GM12874 (cell line): Measurements from ENCODE around the gene RBM22.
A peak's percentile ranks its signal among the peaks of the same experiment; 100 is the strongest.

ENCODE experiments used
- TF ChIP-seq, protein P1 (sequence below): IDR thresholded peaks from 2 replicates; pipeline ENCODE4 v1.5.1; 2011; ENCODE audit warnings: low read depth, mild to moderate bottlenecking, control low read depth, low read length, moderate library complexity; ENCODE audit not compliant: insufficient read depth

The RBM22 gene

DNA sequence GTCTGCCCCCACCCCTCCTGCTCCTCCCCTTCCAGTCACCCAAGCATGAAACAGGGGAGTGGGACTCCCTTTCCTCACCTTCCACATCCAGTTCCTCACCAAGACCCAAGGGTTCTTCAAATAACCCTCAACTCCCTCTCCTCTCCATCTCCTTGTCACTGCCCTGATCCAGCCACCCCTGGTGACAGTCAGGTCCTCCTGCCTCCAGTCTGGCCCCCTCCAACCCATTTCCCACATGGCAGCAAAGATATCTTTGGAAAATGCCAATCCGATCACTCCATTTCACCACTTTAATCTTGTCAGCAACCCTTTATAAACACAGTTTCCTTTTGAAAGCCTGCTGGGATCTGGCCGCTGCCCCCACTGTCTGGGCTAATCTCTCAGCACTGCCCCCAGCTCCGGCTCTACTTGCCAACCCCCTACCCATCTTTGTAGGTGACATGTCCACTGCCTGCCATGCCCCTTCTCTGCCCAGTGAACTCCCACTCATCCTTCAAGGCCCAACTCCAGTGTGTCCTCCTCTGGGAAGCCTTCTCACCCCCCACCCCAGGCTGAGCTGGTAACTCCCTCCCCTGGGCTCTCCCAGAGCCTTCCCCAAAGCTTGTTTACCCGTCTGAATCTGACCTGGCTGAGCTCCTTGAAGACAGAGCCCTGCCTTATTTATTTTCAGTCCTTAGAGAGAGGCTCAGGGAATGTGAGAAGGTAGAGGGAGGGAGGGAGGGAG lies 40.6 kb downstream of the RBM22 start:
- TF ChIP-seq, protein P1, sequence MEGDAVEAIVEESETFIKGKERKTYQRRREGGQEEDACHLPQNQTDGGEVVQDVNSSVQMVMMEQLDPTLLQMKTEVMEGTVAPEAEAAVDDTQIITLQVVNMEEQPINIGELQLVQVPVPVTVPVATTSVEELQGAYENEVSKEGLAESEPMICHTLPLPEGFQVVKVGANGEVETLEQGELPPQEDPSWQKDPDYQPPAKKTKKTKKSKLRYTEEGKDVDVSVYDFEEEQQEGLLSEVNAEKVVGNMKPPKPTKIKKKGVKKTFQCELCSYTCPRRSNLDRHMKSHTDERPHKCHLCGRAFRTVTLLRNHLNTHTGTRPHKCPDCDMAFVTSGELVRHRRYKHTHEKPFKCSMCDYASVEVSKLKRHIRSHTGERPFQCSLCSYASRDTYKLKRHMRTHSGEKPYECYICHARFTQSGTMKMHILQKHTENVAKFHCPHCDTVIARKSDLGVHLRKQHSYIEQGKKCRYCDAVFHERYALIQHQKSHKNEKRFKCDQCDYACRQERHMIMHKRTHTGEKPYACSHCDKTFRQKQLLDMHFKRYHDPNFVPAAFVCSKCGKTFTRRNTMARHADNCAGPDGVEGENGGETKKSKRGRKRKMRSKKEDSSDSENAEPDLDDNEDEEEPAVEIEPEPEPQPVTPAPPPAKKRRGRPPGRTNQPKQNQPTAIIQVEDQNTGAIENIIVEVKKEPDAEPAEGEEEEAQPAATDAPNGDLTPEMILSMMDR = no peak

DNA sequence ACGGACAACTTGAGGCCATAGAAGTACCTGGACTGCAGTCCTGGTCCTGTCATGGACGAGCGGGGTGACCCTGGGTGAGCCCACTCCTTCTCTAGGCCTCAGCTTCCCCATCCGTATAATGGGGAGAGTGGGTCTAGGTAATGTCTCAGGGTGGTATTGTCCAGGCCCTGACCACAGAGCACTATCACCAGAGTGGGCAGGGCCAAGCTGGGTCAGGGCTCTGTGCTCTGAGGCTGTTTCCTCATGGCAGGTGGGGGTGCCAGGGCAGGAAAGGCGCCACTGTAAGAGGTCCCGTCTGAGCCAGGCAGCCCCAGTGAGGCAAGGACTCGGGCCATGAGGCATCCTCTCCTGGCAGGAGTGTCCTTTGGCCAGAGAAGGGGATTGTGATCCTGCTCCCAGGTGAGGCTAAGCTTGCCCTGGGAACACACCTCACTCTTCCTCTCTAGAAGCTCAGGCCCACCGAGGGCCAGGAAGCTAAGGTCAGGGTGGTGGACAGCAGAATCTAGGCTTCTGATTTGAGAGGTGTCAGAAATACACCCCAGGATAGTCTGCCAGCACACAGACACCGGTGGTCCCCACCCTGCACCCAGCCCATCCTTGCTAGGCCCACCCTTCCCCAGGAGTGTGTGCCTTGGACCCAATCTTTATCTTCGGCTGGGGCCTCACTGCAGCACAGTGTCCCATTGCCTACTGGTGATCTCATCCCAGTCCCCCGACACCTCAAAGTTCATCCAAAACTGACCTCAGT lies 41.3 kb downstream of the RBM22 start:
- TF ChIP-seq, protein P1 = no peak

DNA sequence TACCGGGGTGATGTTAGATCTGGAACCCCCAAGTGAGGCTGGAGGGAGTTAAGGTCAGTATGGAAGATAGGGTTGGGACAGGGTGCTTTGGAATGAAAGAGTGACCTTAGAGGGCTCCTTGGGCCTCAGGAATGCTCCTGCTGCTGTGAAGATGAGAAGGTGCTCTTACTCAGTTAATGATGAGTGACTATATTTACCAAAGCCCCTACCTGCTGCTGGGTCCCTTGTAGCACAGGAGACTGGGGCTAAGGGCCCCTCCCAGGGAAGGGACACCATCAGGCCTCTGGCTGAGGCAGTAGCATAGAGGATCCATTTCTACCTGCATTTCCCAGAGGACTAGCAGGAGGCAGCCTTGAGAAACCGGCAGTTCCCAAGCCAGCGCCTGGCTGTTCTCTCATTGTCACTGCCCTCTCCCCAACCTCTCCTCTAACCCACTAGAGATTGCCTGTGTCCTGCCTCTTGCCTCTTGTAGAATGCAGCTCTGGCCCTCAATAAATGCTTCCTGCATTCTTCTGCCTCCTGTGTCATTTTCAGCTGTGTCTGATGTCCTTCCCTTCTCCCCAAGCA lies 42.1 kb downstream of the RBM22 start:
- TF ChIP-seq, protein P1 = no peak

DNA sequence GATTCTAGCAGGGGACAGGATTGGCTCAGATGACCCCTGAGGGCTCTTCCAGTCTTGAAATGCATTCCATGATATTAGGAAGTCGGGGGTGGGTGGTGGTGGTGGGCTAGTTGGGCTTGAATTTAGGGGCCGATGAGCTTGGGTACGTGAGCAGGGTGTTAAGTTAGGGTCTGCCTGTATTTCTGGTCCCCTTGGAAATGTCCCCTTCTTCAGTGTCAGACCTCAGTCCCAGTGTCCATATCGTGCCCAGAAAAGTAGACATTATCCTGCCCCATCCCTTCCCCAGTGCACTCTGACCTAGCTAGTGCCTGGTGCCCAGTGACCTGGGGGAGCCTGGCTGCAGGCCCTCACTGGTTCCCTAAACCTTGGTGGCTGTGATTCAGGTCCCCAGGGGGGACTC lies 42.7 kb downstream of the RBM22 start:
- TF ChIP-seq, protein P1 = no peak

DNA sequence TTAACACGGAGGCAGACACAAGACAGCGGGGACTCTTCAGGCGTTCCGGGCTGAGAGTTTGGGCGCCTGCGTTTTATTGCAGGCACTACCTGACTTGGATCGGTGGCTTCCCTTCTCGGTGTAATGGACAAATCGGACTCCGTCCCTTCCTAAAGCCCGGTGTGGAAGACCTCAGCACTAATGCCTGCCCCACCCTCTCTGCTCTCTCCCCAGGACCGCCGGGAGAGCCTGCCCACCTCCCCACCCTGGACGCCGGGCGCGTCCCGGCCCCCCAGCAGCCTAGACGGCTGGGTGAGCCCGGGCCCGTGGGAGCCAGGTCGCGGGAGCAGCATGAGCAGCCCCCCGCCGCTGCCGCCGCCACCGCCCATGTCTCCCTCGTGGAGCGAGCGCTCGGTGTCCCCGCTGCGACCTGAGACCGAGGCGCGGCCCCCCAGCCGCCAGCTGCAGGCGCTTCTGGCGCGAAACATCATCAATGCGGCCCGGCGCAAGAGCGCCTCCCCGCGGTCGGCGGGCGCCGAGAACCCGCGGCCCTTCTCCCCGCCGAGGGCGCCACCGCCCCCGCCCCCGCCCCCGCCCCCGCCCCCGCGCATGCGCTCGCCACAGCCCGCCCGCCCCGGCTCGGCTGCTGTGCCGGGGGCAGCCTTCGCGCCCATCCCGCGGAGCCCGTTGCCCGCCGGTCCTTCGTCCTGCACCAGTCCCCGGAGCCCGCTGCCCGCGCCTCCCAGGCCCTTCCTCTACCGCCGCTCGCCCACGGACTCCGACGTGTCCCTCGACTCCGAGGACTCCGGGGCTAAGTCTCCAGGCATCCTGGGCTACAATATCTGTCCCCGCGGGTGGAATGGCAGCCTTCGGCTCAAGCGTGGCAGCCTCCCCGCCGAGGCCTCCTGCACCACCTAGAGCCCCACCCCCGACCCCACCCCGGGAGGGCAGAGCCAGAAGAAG lies 44.4 kb downstream of the RBM22 start:
- TF ChIP-seq, protein P1 = peak; percentile 88

DNA sequence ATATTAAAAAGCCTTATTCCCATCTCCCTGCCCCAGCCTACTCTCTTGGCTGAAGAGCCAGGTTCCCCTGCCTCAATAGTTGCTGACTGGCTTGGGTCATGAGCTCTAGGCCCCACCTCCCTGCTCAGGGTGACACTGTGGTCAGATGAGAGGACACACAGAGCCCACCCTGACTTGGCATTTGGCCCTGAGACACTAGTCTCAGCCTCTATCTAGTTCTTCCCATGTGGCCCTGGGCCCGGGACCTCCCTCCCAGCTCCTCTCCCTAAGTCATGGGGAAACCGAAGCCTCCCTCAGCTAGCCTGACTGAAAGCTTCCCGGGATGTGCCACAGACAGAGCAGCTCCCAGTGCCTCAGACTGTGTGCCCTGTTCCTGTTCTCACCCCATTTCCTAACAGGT lies 45.6 kb downstream of the RBM22 start:
- TF ChIP-seq, protein P1 = no peak
